Breast epithelium (tissue), 4 donors: Measurements from ENCODE around the gene ABCC10. TPM values are rescaled to one million over a fixed set of nuclear protein-coding genes. Genes with fewer than 3 reads are reported as not detected.

ENCODE experiments used
- DNase-seq, 2 donors: peaks; one replicate each; pipeline ENCODE4 v3.0.0-alpha.2; 2019; ENCODE audit warnings: low spot score in 2 of 2
- H3K27ac ChIP-seq, 2 donors: fragments of 200-600 bp; sonication (generic) in 1 of 2; one replicate each; pipeline ENCODE4 v1.5.1; 2016 to 2019; ENCODE audit warnings: mild to moderate bottlenecking in 1 of 2
- H3K27me3 ChIP-seq, 2 donors: fragments of 200-600 bp; sonication (generic) in 1 of 2; one replicate each; pipeline versions ENCODE4 v1.5.1 to v1.6.0; 2017 to 2019; ENCODE audit warnings: control low read depth in 1 of 2, mild to moderate bottlenecking in 1 of 2
- H3K36me3 ChIP-seq: fragments of 200-600 bp; one replicate; pipeline ENCODE4 v1.5.1; 2019
- H3K4me1 ChIP-seq, 2 donors: fragments of 200-600 bp; sonication (generic); one replicate each; pipeline ENCODE4 v1.5.1; 2016 to 2019; ENCODE audit warnings: control low read depth in 1 of 2
- H3K4me3 ChIP-seq, 3 donors: fragments of 200-600 bp; sonication (generic); 1 replicate in 2 of 3; 2 replicates in 1 of 3; pipeline ENCODE4 v1.5.1; 2016 to 2019; ENCODE audit warnings: mild to moderate bottlenecking in 3 of 3, moderate library complexity in 2 of 3
- H3K9me3 ChIP-seq, 2 donors: fragments of 200-600 bp; sonication (generic) in 1 of 2; one replicate each; pipeline ENCODE4 v1.5.1; 2016 to 2019; ENCODE audit warnings: control low read depth in 1 of 2
- POLR2A ChIP-seq: fragments of 450-650 bp; IDR thresholded peaks from one replicate; pipeline ENCODE4 v1.6.1; 2016; ENCODE audit warnings: antibody characterized with exemption, mild to moderate bottlenecking, moderate library complexity
- POLR2AphosphoS5 ChIP-seq, 3 donors: sonication (generic); formaldehyde crosslinking; IDR thresholded peaks; one replicate each; pipeline ENCODE4 v1.6.1; 2017; ENCODE audit warnings: antibody characterized with exemption in 3 of 3
- intact Hi-C: fragments of 100-400 bp; cut with DNase I; formaldehyde crosslinking; loops from one replicate; pipeline ENCODE4 v1.15.1; 2023; ENCODE audit warnings: low total_unique reads
- total RNA-seq, 3 donors: library from RNA; depleted of rRNA; stranded (reverse); fragments of >200 nt; gene quantifications; one replicate each; pipeline ENCODE4 v1.1.0, GENCODE V29; 2016
- TF ChIP-seq, protein P1 (sequence below), 3 donors: fragments of 450-650 bp; IDR thresholded peaks; one replicate each; pipeline ENCODE4 v1.5.1; 2016 to 2017; ENCODE audit warnings: antibody characterized with exemption in 3 of 3, mild to moderate bottlenecking in 3 of 3, moderate library complexity in 3 of 3

ABCC10 gene
- total RNA-seq, 3 donors from 2014 or later: 9.0 to 19.9 (median 12.1) TPM

DNA sequence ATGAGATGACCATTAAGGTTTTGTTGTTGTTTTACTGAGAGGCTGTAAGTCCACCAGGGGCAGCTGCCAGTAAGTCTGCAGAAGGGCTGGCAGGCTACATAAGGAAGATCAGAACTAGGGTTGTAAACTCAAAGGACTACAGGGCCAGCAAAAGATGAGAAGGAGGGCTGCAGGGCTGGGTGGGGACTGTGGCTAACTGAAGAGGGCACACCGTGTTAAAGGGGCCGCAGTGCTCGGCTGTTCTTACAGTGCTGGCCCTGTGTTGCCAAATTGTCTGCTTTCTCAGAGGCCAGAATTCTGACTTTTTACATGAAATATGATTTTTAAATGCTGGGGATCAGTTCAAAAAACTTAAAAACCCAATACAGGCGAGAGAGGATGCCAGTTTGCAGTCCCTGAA lies 32.4 kb upstream of the ABCC10 start:
- H3K27me3 ChIP-seq: no peaks in the 10 kb centered on the region
- no peaks in the 10 kb centered on the region for H3K9me3 ChIP-seq
- no peak for DNase-seq
- TF ChIP-seq, protein P1, sequence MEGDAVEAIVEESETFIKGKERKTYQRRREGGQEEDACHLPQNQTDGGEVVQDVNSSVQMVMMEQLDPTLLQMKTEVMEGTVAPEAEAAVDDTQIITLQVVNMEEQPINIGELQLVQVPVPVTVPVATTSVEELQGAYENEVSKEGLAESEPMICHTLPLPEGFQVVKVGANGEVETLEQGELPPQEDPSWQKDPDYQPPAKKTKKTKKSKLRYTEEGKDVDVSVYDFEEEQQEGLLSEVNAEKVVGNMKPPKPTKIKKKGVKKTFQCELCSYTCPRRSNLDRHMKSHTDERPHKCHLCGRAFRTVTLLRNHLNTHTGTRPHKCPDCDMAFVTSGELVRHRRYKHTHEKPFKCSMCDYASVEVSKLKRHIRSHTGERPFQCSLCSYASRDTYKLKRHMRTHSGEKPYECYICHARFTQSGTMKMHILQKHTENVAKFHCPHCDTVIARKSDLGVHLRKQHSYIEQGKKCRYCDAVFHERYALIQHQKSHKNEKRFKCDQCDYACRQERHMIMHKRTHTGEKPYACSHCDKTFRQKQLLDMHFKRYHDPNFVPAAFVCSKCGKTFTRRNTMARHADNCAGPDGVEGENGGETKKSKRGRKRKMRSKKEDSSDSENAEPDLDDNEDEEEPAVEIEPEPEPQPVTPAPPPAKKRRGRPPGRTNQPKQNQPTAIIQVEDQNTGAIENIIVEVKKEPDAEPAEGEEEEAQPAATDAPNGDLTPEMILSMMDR (IDR thresholded peaks at IDR 0.05): no peak
- TF ChIP-seq POLR2A: no peak
- intact Hi-C loops: no loop called here
- no peak overlapping the region for H3K4me3 ChIP-seq
- no peaks in the 10 kb centered on the region for H3K36me3 ChIP-seq
- H3K4me1 ChIP-seq: peaks cover 0 to 4% of the 10 kb centered on the region in 2 donors
- H3K27ac ChIP-seq: no peak overlapping the region

- Histone ChIP-seq H3K9me3 (no peaks in the 10 kb centered on the region), H3K27ac (peak overlapping the region in 1 of 2 donors; percentile 5), H3K4me1 (peaks cover 0 to 4% of the 10 kb centered on the region in 2 donors), H3K4me3 (no peak overlapping the region), H3K27me3 (no peaks in the 10 kb centered on the region), H3K36me3 (no peaks in the 10 kb centered on the region)
- TF ChIP-seq POLR2AphosphoS5 (IDR thresholded peaks at IDR 0.05) (no peak), POLR2A (no peak)
- TF ChIP-seq, protein P1 (IDR thresholded peaks at IDR 0.05): no peak
- intact Hi-C loops: no loop called here
- no peak for DNase-seq
These were observed 31.6 kb upstream of the ABCC10 start for GRCh38 chr6:43395776-43396175.

DNA sequence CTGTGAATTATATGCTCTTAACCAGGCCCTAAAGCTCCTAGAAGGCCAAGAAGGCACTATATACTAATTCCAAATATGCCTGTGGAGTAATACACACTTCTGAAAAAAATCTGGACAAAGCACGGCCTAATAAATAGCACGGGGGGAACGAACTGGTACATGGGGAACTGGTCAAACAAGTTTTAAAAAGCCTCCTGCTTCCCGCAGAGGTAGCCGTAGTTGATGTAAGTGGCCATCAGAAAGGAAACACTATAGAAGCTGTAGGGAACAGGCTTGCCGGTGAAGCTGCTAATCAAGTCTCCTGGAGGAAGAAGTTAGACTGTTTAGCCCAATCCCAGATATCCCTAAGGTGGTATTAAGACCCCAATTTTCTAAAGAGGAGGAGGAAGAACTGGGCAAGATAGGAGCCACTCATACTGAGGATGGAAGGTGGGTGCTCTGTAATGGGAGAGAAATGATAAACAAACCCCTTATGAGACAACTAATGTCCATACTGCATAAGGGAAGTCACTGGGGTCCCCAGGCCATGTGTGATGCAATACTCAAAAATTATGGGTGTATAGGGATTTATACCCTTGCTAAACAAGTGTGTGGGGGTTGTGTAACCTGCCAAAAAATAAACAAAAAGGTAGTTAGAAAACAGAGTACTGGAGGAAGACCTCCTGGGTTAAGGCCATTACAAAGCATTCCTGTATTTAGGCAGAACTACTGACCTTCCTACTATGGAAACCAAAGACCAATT lies 30.8 kb upstream of the ABCC10 start:
- Histone ChIP-seq H3K4me1 (peaks cover 0 to 4% of the 10 kb centered on the region in 2 donors), H3K9me3 (no peaks in the 10 kb centered on the region), H3K27ac (peak overlapping the region; percentile 5 to 43), H3K27me3 (no peaks in the 10 kb centered on the region), H3K4me3 (no peak overlapping the region), H3K36me3 (no peaks in the 10 kb centered on the region)
- TF ChIP-seq POLR2AphosphoS5 (IDR thresholded peaks at IDR 0.05) (no peak), POLR2A (no peak)
- TF ChIP-seq, protein P1 (IDR thresholded peaks at IDR 0.05): no peak
- DNase-seq: no peak
- intact Hi-C loops: no loop called here

DNA sequence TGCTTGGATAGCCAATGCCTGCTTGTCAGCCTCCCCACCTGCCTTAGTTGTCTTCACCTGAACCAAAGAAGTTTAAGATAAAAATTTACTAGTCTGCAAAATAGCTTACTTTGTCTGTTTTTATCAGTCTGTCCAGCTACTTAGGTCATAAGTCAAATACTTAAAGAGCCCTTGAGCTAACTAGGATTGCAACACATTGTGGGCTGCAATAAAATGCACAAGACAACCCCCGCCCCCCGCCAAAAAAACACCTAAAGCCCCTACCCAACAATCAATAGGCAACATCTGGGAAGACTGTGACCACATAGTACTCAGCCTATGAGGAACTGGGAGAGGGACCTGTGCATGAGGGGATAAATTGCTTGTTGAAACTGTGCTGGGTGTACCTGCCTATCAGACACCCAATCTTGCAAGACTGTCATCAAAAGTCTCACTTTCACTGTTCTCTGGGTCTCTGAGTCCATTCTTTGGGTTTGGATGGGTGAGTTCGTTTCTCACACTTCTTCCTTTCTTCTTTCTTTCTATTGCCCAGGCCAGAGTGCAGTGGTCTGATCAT lies 27.3 kb upstream of the ABCC10 start:
- H3K36me3 ChIP-seq: no peaks in the 10 kb centered on the region
- H3K27ac ChIP-seq: no peak overlapping the region
- DNase-seq: no peak
- TF ChIP-seq, protein P1 (IDR thresholded peaks at IDR 0.05): no peak
- no peak for TF ChIP-seq POLR2AphosphoS5 (IDR thresholded peaks at IDR 0.05)
- no peak for TF ChIP-seq POLR2A
- H3K27me3 ChIP-seq: no peaks in the 10 kb centered on the region
- peaks cover 0 to 4% of the 10 kb centered on the region in 2 donors for H3K4me1 ChIP-seq
- no peaks in the 10 kb centered on the region for H3K9me3 ChIP-seq
- H3K4me3 ChIP-seq: no peak overlapping the region
- intact Hi-C loops: loop anchor here (1.0 kb wide), 1 partner anchor 7 kb away; no protein-coding TSS in a partner anchor

- no peak for TF ChIP-seq POLR2AphosphoS5 (IDR thresholded peaks at IDR 0.05)
- TF ChIP-seq, protein P1 (IDR thresholded peaks at IDR 0.05): no peak
- no peak for TF ChIP-seq POLR2A
- no peak overlapping the region for H3K4me3 ChIP-seq
- H3K36me3 ChIP-seq: no peaks in the 10 kb centered on the region
- intact Hi-C loops: no loop called here
- H3K27me3 ChIP-seq: no peaks in the 10 kb centered on the region
- H3K9me3 ChIP-seq: no peaks in the 10 kb centered on the region
- no peaks in the 10 kb centered on the region for H3K4me1 ChIP-seq
- no peak overlapping the region for H3K27ac ChIP-seq
- no peak for DNase-seq
These were observed 25.6 kb upstream of the ABCC10 start for GRCh38 chr6:43401730-43402129.
